ENCODE measurements around the gene TGM6.

DNA sequence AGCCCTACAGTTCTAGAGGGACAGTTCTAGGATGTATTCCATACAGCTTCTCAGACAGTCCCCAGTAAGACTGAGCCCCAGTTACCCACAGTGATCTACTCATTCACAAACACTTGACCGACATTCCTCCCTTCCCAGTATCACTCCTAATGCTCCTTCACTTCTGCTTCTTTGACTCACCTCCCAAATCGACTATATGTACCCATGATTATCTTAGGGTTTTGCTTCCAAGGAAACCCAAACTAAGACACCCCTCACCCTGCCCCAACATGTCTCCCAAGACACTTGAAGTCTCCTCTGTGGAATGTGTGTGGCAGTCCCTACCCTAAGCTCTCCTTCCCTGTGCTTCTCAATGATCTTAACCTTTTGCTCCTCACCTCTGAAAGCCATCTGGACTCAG lies 23.6 kb upstream of the TGM6 start:
- TF ChIP-seq, protein P1, sequence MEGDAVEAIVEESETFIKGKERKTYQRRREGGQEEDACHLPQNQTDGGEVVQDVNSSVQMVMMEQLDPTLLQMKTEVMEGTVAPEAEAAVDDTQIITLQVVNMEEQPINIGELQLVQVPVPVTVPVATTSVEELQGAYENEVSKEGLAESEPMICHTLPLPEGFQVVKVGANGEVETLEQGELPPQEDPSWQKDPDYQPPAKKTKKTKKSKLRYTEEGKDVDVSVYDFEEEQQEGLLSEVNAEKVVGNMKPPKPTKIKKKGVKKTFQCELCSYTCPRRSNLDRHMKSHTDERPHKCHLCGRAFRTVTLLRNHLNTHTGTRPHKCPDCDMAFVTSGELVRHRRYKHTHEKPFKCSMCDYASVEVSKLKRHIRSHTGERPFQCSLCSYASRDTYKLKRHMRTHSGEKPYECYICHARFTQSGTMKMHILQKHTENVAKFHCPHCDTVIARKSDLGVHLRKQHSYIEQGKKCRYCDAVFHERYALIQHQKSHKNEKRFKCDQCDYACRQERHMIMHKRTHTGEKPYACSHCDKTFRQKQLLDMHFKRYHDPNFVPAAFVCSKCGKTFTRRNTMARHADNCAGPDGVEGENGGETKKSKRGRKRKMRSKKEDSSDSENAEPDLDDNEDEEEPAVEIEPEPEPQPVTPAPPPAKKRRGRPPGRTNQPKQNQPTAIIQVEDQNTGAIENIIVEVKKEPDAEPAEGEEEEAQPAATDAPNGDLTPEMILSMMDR (IDR thresholded peaks at IDR 0.05): no peak
- TF ChIP-seq POLR2A (IDR thresholded peaks at IDR 0.05): no peak

Data from adrenal gland (tissue), 5 donors.